Myocyte (in vitro differentiated cells): ENCODE data around the gene OSBPL9. TPM values are rescaled to one million over a fixed set of nuclear protein-coding genes. Genes with fewer than 3 reads are reported as not detected.
A peak's percentile ranks its signal among the peaks of the same experiment; 100 is the strongest.
"Not testable (repeated sequence)": the region's sequence is repeated elsewhere in the genome, so short reads cannot be mapped to it uniquely, and the experiment has no call there.

Experiments used
- DNase-seq: peaks from one replicate; pipeline ENCODE4 v3.0.0-alpha.2; 2012; ENCODE audit warnings: low read depth
- microRNA counts: library from miRNA; unstranded; fragments of <30 nt; microRNA quantifications from one replicate; lab custom pipeline; 2016
- microRNA-seq: library from miRNA; unstranded; fragments of <30 nt; microRNA quantifications from one replicate; pipeline ENCODE4, GENCODE V29; 2016
- total RNA-seq: library from RNA; depleted of rRNA; stranded (reverse); fragments of >200 nt; gene quantifications from 2 replicates; pipeline ENCODE4 v1.2.3, GENCODE V29; 2014

The OSBPL9 gene
- total RNA-seq, 1 donor from 2014 or later: 31.7 TPM

- DNase-seq: no peak
These were observed 164.0 kb downstream of the OSBPL9 start for GRCh38 chr1:51780927-51781326.

GRCh38 chr1:51784997-51785421 lies 168.1 kb downstream of the OSBPL9 start:
- DNase-seq: no peak

GRCh38 chr1:51788938-51789337 lies 172.0 kb downstream of the OSBPL9 start:
- no peak for DNase-seq

GRCh38 chr1:51789342-51789741 lies 172.4 kb downstream of the OSBPL9 start:
- DNase-seq: no peak

GRCh38 chr1:51790385-51790784 lies 173.5 kb downstream of the OSBPL9 start:
- no peak for DNase-seq

- no peak for DNase-seq
These were observed 175.0 kb downstream of the OSBPL9 start for GRCh38 chr1:51791888-51792287.

- peak; percentile 59 for DNase-seq
These were observed 176.0 kb downstream of the OSBPL9 start for GRCh38 chr1:51792864-51793263.

GRCh38 chr1:51794260-51794659 lies 177.4 kb downstream of the OSBPL9 start:
- DNase-seq: no peak

GRCh38 chr1:51794868-51795267 lies 178.0 kb downstream of the OSBPL9 start:
- no peak for DNase-seq

- peak; percentile 25 for DNase-seq
These were observed 182.5 kb downstream of the OSBPL9 start for GRCh38 chr1:51799372-51799771.

- no peak for DNase-seq
These were observed 197.6 kb downstream of the OSBPL9 start for GRCh38 chr1:51814513-51814912.

GRCh38 chr1:51818487-51818886 lies 201.6 kb downstream of the OSBPL9 start:
- no peak for DNase-seq

- not testable (repeated sequence) for DNase-seq
These were observed 202.1 kb downstream of the OSBPL9 start for GRCh38 chr1:51819021-51819420.

- DNase-seq: peak; percentile 9
These were observed 202.9 kb downstream of the OSBPL9 start for GRCh38 chr1:51819810-51820209.

- DNase-seq: peak; percentile 83
These were observed 212.2 kb downstream of the OSBPL9 start for GRCh38 chr1:51829058-51829457.

- no peak for DNase-seq
These were observed 216.8 kb downstream of the OSBPL9 start for GRCh38 chr1:51833700-51834099.

GRCh38 chr1:51837243-51837642 lies 220.4 kb downstream of the OSBPL9 start:
- DNase-seq: no peak

MicroRNAs within 50 kb of the gene (microRNA counts, 767-probe panel; counts per million panel counts)
- microRNA hsa-miR-761 (lab: Ali Mortazavi, UCI): not detected

Small RNA genes lying within 50 kb of the gene (microRNA-seq; reads per million reads assigned to microRNA genes)
- gene MIR761: not detected

Other genes starting within 250 kb of the OSBPL9 start
- gene EPS15, start 97.8 kb upstream of the OSBPL9 start, total RNA-seq: 21.0 and 35.9 TPM in 2 replicates